Fibroblast of skin of left quadriceps (primary cell): ENCODE measurements around the gene FSCN2.
A peak's percentile ranks its signal among the peaks of the same experiment; 100 is the strongest.

ENCODE experiments used
- DNase-seq, 2 experiments: peaks; one replicate each; pipeline ENCODE4 v3.0.0-alpha.2; 2013; ENCODE audit warnings: low read depth in 2 of 2

The FSCN2 gene

GRCh38 chr17:81556175-81556691, 28.1 kb downstream of the FSCN2 start:
- no peak for DNase-seq

GRCh38 chr17:81556863-81557262, 28.7 kb downstream of the FSCN2 start:
- DNase-seq = no peak

GRCh38 chr17:81557276-81558114, 29.3 kb downstream of the FSCN2 start:
- no peak for DNase-seq

GRCh38 chr17:81558115-81558468, 29.9 kb downstream of the FSCN2 start:
- DNase-seq = no peak

GRCh38 chr17:81558941-81559806, 31.0 kb downstream of the FSCN2 start:
- DNase-seq = no peak

- no peak for DNase-seq
These were observed 33.3 kb downstream of the FSCN2 start for GRCh38 chr17:81561494-81561885.

- DNase-seq = peak in 1 of 2 experiments; percentile 46
These were observed 35.8 kb downstream of the FSCN2 start for GRCh38 chr17:81563861-81564586.

GRCh38 chr17:81564778-81565177, 36.6 kb downstream of the FSCN2 start:
- DNase-seq = no peak

GRCh38 chr17:81565231-81565630, 37.1 kb downstream of the FSCN2 start:
- no peak for DNase-seq

GRCh38 chr17:81566461-81567126, 38.4 kb downstream of the FSCN2 start:
- DNase-seq = peak; percentile 98 to 99

- DNase-seq = no peak
These were observed 39.0 kb downstream of the FSCN2 start for GRCh38 chr17:81567191-81567590.

- DNase-seq = no peak
These were observed 40.2 kb downstream of the FSCN2 start for GRCh38 chr17:81568416-81568815.

- no peak for DNase-seq
These were observed 41.9 kb downstream of the FSCN2 start for GRCh38 chr17:81569986-81570514.

GRCh38 chr17:81570964-81571363, 42.8 kb downstream of the FSCN2 start:
- DNase-seq = no peak

- DNase-seq = peak in 1 of 2 experiments; percentile 41
These were observed 44.5 kb downstream of the FSCN2 start for GRCh38 chr17:81572563-81573168.

- DNase-seq = no peak
These were observed 45.8 kb downstream of the FSCN2 start for GRCh38 chr17:81573794-81574642.

GRCh38 chr17:81574643-81574956, 46.4 kb downstream of the FSCN2 start:
- DNase-seq = no peak

GRCh38 chr17:81575836-81576235, 47.7 kb downstream of the FSCN2 start:
- no peak for DNase-seq

GRCh38 chr17:81576621-81577277, 48.6 kb downstream of the FSCN2 start:
- peak in 1 of 2 experiments; percentile 43 for DNase-seq
